ENCODE measurements around the gene CFB.

GRCh38 chr6:31897612-31898382 lies 48.1 kb upstream of the CFB start, which contains the start of gene EHMT2:
- no peak for TF ChIP-seq CTCF (optimal IDR thresholded peaks at IDR 0.05 in 1 of 3, IDR thresholded peaks at IDR 0.05 in 1 of 3, conservative IDR thresholded peaks at IDR 0.05 in 1 of 3; ENCODE audit: extremely low read depth in 1 of 3, insufficient read depth in 2 of 3, low read length in 3 of 3)
- TF ChIP-seq EZH2 (IDR thresholded peaks at IDR 0.05; ENCODE audit: low read length), result no peak
